A673 (cell line): ENCODE data around the gene LCN1.

Source experiments
- CTCF ChIP-seq: fragments of 300-800, 200-600 bp; sonication (generic); conservative IDR thresholded peaks from 2 replicates; pipeline ENCODE4 v1.5.1; 2017; ENCODE audit warnings: low read depth, mild to moderate bottlenecking, antibody characterized with exemption, low read length, moderate library complexity, mixed read lengths
- EZH2 ChIP-seq: fragments of 200-600 bp; sonication (generic); IDR thresholded peaks from 2 replicates; pipeline ENCODE4 v1.6.1; 2017; ENCODE audit warnings: borderline replicate concordance, low read depth, mild to moderate bottlenecking, mixed read lengths, antibody characterized with exemption, low read length; ENCODE audit not compliant: poor library complexity, severe bottlenecking

GRCh38 chr9:135568026-135568425 is 46.8 kb downstream of the LCN1 start:
- TF ChIP-seq EZH2 (no peak), CTCF (no peak)
